CD4-positive, alpha-beta T cell treated with Interleukin-21 for 1 hour (primary cell): ENCODE measurements around the gene PER1.
"Not testable (repeated sequence)": the region's sequence is repeated elsewhere in the genome, so short reads cannot be mapped to it uniquely, and the experiment has no call there.

ENCODE experiments used
- DNase-seq: peaks from one replicate; pipeline ENCODE4 v3.0.0-alpha.2; 2020

PER1 gene

GRCh38 chr17:8118769-8119580 is 33.2 kb downstream of the PER1 start:
- peak; percentile 90 for DNase-seq

DNA sequence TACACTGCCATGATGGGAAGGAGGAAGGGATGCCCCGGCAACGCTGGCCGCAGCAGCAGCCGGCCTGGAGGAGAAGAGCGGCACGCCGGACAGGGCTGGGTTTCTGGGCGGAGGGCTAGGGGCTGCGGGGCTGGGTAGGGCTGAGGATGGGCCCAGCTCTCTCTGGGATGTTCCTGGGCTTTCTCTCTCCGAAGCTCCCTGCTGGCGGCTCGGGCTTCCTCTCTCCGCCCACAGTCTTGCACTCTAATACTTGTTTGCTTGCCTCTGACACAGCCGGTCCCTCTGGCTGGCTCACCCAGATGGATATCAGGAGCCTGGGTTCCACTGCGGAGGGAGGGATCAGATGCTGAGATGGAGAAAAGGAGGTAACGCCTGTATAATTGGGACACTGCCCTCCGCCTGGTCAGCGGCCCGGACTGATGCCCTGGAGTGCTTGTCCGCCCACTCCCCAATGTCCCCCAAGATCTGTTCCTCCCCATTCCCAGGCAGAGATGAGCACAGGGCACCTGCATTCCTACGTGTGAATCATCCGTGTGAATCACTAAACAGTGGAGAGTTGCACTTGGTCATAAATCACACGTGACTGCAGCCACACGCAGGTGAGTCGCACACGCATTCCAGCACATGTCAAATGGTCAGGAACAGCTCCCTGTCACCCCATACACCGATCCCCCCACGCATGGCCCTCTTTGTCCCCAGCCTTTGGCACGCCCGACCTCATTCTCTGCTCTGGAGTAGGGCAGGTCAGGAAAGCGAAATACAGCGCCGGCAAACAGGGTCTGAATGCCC is 34.0 kb downstream of the PER1 start, which contains the start of gene ALOXE3:
Gene ALOXE3, minus strand, starts transcription at position 535 of the 789 bp plus-strand sequence. Its CDS starts 524 bp downstream, at position 11.
- DNase-seq = no peak

- DNase-seq = no peak
These were observed 34.7 kb downstream of the PER1 start for GRCh38 chr17:8117367-8117979.

DNA sequence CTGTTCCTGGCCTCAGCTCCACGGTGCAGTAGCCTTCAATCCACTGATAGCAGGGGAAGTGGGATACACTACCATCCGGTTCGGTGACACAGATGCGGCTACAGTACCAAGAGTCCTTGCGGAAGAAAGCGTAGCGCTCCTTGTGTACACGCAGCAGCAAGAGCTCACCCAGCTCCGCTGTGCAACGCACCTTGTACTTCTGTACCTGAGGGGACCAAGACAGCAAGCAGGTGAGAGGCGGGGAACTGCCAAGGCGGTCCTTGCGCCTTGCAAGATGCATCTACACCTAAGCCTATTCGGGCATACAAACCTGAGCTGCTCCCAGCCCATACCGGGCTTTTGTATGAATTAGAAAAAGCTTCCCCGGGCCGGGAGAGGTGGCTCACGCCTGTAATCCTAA is 35.4 kb downstream of the PER1 start:
- DNase-seq = no peak

DNA sequence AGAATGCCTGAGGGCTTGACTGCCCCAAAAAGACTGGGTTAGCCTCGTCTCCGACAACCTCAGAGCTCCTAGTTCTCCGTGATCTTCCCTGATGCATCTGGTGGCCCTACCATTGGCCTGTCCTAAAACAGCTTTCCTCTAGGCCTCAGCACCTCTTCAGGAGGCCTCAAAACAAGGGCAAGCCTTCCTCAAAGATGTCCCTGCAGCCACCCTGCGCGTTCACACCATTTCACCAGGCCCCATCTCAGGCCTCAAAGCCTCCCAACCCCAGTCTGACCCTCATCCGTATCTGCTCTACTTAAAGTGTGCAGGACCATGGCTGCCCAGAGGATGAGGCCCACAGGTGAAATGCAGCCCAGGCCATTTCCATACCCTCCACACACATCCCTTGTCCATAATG is 41.3 kb downstream of the PER1 start:
- no peak for DNase-seq

DNA sequence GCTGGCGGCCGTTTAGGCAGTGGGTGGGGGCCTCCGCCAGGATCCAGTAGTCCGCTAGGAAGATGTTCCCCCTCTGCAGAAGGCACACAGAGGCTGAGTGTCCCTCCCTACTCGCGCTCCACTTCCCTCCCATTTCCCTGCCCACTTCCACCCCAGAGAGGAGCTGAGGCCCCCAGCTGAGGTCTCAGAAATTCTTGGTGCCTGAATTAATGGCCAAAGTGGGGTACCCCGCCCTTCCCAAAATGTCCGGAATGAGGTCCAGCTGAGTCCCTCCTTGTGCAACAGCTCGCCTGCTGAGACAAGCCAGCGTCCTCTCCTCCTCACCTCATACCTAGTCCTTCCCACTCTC is 41.8 kb downstream of the PER1 start:
- no peak for DNase-seq

GRCh38 chr17:8109661-8110455 is 42.3 kb downstream of the PER1 start:
- peak; percentile 83 for DNase-seq

GRCh38 chr17:8108972-8109660 is 43.1 kb downstream of the PER1 start:
- DNase-seq = no peak

DNA sequence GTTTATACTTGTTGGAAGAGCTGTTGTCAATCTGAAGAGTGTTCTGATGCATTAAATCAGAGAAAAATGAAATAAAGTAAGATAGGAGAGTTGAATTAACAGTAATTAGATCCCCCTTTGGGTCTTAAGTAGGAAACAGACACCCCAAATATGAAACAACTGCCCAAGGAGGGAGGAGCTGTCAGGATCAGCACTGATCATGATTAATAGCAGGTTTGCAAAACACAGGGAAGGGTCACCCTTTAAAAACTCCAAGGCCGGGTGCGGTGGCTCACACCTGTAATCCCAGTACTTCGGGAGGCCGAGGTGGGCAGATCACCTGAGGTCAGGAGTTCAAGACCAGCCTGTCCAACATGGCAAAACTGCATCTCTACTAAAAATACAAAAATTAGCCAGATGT is 45.2 kb downstream of the PER1 start:
- DNase-seq = not testable (repeated sequence)

DNA sequence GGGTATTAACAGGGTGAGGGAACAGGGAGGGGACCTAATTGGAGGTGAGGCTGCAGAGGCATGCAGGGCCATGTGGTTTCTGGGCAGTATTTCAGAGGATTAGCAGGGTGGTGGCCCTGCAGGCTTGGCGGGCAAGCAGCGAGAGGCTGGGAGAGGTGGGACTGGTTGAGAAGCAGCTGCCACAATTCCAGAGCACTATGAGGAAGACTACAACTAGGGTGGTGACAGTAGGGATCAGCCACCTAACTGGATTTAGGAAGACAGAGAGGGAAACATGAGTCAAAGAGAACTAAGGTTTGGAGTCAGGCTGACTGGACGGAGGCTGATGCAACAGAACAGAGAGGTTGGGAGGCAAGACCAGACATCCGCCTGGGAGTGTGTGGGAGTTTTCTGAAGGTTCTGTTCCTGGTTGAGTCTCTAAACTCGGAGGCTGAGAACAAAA is 46.2 kb downstream of the PER1 start:
- no peak for DNase-seq

GRCh38 chr17:8104911-8105310 is 47.3 kb downstream of the PER1 start:
- DNase-seq = no peak

DNA sequence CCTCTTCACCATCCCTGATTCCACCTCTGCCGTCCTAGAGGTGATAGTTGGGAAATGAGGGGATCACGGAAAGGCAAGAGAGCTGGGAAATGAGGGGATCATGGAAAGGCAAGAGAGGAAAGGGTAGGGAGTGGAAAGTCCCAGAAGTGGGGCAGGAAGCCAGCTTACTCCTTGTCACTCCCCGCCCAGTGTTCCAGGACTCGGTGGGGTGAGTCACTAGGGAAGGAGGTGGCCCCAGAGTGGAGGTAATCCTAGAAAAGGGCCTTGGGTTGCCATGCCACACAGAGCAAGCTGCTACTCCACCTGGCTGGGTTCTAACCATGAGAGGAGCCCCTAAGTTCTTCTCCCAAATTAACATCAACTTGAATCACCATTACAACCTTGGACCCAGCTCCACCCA is 48.7 kb downstream of the PER1 start:
- DNase-seq = no peak

GRCh38 chr17:8101721-8102120 is 50.5 kb downstream of the PER1 start:
- no peak for DNase-seq

GRCh38 chr17:8100763-8101162 is 51.4 kb downstream of the PER1 start:
- DNase-seq = no peak

DNA sequence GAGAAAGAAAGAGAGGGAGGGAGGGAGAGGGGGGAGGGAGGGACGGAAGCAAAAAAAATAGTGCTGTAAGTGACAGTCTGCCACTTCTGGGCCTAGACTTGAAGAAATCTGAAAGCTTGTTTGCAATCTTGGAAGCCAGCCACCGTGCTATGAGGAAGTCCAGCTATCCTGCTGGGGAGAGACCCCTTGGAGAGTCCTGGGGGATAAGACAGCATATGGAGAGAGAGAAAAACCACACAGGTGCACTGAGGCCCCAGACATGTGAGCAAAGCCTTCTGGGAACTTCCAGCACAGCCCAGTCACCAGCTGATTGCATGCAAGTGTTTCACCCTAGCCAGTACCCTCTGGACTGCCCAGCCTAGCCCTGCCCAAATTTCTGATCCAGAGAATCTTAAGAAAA is 52.1 kb downstream of the PER1 start:
- no peak for DNase-seq

DNA sequence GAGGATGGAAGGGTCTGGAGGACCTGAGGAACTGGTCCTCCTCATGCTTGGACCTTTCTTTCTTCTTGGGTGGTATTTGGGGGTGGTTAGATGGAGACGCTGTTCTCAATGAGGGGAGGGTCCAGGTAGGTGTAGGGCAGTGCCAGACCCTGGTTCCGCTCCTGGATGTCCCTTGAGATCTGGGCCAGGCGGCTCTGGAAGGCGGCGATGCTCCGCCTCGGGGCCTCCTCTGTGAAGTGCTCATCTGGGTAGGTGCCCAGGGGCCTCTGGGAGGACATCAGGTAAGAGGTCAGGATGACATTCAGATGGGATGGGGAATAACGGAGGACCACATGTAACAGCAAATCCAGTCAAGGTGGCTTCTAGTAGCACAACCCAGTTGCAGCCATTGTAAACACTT is 55.7 kb downstream of the PER1 start:
- no peak for DNase-seq

DNA sequence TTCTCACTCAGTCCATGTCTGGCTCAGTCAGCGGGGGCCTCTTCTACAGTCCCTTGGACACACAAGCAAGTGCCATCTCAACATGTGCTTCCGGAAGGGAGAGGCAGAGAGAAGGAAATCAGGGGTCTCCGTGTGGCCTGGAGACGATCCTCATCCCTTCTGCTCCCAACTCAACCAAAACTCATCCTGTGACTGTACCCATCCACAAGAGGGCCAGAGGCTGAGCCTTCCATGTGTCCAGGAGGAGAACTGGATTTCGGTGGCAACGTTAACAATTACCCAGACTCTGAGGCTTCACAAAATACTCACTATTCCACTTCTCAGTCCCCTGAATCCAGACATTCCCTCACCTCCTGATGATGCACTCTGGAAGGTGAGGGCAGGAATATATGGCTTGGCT is 56.8 kb downstream of the PER1 start:
- no peak for DNase-seq

- no peak for DNase-seq
These were observed 61.0 kb downstream of the PER1 start for GRCh38 chr17:8091033-8091687.
